GM21737 (cell line): ENCODE data around the gene SLC7A10.

Source experiments
- ATAC-seq: cut with Tn5 transposase; IDR thresholded peaks from one replicate; pipeline ENCODE4 v1.9.1; 2021; ENCODE audit warnings: mild to moderate bottlenecking, moderate library complexity; ENCODE audit not compliant: unreplicated experiment

Gene SLC7A10

DNA sequence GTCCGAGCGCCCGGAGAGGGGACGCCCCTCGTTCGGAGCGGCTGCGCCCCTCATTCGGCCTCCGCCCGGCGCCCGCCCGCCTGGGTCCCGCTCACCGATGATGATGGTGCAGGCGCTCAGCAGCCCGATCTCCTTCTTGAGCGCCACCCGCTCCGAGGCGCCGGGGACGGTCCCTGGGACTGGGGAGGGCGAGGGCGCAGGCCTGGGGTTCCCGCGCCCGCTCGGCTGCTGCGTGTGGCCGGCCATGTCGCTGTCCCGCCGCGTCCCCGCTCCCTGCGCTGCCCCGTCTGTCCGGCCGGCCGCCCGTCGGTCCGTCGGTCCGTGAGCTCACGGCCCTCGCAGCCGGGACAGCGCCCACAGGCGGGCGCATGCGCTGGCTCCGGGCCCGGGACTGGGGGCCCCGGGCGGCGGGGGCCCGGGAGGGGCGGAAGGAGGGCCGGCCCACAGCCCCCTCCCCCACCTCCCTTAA, at the start of gene SLC7A10:
Gene SLC7A10 (minus strand): TSS at position 393 of the 469 bp plus-strand sequence. CDS start 147 bp downstream, at position 246.
- ATAC-seq = no peak

GRCh38 chr19:33274663-33275558, 49.3 kb upstream of the SLC7A10 start:
- no peak for ATAC-seq

DNA sequence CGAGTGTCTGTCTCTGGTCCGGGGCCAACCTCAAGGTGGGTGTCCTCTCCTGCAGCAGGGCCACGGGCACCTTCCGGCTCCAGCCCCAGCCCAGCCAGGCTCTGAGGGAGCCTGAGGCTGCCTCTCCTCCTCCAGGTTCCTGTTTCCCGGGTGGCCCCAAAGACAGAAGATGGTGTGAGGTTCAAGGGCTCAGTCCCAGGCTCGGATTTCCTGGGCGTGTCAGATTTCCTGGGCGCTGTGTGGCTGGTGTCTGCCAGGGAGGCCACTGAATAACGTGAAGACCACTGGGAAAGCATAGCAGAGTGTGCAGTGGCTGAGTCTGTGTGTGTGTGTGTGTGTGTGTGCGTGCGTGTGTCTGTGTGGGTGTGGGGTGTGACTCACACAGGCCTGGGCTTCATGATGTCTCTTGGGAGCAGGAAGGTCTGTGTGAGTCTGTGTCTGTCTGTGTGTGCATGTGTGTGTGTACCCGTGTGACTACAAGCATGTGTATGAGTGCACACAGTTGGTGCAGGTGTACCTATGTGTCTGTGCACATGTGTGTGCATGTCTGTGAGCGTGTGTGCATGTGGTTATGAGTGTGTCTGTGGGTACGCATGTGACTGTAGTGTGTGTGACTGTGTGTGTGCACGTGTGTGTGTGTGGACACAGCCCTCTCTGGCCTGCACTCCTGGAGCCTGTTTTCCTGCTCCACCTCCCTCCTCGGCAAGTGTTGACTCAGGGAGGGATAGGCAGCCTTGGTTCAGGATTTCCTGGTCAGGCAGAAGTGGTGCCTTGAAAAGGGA, 48.4 kb upstream of the SLC7A10 start:
- ATAC-seq = no peak

DNA sequence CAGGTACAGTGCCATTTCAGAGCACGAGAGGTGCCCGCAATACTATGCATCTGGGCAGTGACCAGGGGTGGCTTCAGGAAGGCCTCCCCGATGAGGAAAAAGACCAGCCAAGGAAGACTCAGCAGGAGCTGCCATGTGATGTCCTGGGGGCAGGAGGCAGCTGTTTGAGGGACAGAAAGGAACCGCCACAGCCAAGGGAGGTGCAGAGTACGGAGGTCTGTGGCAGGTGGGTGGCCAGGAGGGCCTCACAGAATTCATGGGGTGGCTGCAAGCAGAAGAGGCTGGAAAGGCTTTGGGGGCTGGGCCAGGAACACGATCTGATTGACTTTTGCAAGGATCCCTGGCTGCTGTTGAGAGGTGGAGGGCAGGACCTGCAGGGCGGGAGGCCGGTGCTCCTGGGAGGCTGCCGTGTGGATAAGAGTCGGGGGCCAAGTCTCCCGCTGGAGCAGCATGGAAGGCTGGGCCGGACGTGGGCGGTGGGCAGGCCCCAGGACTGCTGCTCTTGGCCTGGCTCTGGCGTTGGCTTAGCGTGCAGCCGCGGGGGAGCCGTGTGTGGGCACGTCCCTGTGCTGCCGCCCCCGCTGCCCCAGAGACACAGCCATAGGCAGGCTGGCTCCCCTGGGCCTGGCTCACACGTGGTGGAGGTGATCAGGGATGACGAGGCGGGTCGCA, 47.6 kb upstream of the SLC7A10 start:
- ATAC-seq = no peak

GRCh38 chr19:33271246-33272021, 45.8 kb upstream of the SLC7A10 start:
- no peak for ATAC-seq

- no peak for ATAC-seq
Measured at GRCh38 chr19:33270769-33271168, 45.1 kb upstream of the SLC7A10 start.

DNA sequence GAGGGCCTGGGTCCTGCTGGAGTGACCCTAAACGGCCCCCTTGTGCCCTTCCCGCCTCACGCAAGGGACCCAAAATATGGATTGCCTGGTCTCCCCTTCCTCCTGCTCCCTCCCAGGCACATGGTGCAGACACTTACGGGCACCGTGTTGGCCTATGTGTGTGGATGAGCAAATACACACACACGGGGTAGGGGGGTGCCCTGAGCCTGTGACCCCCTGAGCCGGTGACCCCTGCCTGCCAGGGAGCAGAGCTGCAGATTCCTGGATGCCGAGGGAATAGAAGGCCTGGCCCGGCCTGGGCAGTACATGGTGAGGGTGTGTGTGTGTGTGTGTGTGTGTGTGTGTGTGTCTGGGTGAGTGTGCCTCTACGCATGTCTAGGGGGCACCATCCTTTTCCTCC, 43.4 kb upstream of the SLC7A10 start:
- ATAC-seq = no peak

- no peak for ATAC-seq
Measured at GRCh38 chr19:33268162-33268991, 42.7 kb upstream of the SLC7A10 start.

- no peak for ATAC-seq
Measured at GRCh38 chr19:33267706-33268105, 42.1 kb upstream of the SLC7A10 start.

DNA sequence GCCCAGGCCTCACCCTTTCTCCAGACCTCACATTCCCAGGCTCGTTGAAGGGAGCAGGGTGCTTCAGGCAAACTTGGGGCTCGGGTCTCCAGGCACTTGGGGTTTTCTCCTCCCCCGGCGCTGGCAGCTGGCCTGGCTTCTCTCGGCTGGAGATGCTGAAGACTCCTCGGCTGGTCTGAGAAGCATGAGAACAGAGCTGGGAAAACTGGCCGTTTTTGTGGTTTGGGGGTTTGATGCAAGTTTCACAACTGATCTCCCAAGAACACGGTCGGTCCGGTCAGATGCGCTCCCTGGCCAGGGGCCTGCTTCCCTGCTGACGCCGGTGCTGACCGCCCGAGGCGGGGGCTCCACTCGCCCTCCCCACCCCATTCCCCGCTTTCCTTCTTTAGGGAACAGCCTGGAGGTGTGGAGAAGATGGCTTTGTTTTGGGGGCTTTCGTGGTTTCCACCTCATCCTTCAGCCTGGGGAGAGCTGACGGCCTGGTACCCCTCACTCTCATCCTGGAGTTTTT, 41.4 kb upstream of the SLC7A10 start:
- no peak for ATAC-seq

- no peak for ATAC-seq
Measured at GRCh38 chr19:33264881-33265445, 39.3 kb upstream of the SLC7A10 start.

DNA sequence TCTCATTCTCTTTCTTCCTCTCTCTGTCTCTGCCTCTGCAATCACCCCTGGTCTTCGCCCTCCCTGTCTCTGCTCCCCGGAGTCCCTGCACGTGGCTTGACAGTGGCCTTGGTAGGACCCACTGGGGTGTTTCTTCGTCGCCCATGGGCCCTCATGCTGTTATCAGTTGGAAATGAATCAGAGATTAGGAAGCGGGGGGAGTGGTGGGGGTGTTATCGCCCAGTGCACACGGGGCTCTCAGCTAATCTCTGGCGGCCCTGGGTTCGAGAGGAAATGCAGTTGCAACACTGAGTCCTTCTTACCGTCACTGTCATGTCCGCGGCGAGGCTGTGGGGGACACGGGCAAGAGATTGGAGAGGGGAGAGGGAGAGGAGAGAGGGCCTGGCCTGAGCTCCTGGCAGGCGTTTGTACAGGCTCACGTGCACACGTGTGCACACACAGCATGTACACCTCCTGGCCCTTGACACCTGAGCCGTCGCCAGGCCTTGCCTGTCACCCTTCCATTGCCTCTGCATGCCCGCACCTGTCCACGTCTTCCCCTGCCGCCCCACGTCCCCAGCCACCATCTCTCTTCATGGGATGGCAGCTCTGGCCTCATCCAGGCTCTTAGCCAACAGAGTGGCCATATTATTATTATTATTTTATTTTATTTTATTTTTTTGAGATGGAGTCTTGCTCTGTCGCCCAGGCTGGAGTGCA, 37.8 kb upstream of the SLC7A10 start:
- no peak for ATAC-seq

GRCh38 chr19:33261511-33262189, 36.0 kb upstream of the SLC7A10 start:
- no peak for ATAC-seq

GRCh38 chr19:33260628-33261418, 35.2 kb upstream of the SLC7A10 start:
- no peak for ATAC-seq

DNA sequence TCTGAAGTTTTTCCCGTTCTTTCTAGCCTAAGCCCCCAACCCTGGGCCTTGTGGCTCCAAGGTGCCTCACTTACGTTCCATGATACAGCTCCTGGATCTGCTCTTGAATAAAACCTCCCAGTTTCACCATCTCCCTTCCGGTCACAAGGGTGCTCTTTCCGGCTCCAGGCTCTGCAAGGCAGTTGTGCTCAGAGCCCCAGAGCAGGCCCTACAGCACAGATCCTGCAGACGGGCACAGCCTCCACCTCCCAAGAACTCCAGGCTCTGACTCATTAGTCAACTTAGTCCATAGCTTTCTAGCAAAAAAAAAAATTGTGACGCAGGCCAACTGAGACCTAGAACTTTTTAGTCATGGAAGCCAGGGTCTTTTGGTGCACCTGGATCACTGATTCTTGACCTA, 33.9 kb upstream of the SLC7A10 start:
- ATAC-seq = no peak

DNA sequence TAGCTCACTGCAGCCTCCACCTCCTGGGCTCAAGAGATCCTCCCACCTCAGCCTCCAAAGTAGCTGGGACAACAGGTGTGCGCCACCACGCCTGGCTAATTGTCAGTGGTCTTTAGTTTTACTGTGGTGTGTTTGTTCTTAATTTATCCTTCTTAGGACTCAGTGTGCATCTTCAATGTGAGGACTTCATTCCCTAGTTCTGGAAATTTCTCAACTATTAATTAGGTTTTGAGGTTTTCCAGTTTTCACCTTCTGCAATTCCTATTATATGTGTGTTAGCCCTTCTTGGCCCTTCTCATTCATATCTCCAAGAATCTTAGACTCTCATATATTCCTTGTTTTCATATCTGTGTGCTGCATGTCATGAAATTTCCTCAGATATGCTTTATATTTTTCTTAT, 32.2 kb upstream of the SLC7A10 start:
- ATAC-seq = no peak

- ATAC-seq = no peak
Measured at GRCh38 chr19:33256261-33256660, 30.6 kb upstream of the SLC7A10 start.
